Measurements from ENCODE around the gene NPB.
A peak's percentile ranks its signal among the peaks of the same experiment; 100 is the strongest.

NPB gene

DNA sequence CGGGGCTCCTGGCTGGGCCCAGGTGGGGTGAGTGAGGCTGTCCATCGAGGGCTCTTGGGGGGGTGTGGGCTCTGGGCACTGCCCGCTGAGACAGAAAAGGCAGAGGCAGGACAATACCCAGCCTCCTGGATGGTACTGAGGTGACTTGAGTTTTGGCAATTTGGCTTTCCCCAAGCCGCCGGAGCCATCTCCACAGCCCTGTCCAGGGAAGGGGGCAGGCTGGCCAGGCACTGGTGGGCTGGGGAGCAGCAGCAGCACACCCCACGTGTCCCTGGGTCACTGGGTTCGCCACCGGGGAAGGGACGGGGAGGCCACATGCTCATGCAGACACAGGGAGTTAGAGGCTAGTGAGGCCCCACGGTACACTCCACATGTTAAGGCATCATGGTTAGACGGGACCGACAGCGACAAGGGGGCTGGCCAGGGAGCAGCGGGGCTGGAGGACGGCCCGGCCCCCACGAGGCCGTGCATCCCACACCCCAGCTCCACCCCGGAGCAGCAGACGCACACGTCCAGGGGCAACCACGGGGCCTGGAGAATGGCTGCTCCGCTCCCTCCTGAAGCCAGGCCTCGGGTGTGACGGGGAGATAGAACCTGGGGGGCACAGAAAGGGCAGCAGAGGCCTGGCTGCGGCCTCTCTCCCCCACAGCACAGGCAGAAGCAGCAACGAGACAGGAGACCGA is 33.9 kb upstream of the NPB start:
- TF ChIP-seq, protein P1, sequence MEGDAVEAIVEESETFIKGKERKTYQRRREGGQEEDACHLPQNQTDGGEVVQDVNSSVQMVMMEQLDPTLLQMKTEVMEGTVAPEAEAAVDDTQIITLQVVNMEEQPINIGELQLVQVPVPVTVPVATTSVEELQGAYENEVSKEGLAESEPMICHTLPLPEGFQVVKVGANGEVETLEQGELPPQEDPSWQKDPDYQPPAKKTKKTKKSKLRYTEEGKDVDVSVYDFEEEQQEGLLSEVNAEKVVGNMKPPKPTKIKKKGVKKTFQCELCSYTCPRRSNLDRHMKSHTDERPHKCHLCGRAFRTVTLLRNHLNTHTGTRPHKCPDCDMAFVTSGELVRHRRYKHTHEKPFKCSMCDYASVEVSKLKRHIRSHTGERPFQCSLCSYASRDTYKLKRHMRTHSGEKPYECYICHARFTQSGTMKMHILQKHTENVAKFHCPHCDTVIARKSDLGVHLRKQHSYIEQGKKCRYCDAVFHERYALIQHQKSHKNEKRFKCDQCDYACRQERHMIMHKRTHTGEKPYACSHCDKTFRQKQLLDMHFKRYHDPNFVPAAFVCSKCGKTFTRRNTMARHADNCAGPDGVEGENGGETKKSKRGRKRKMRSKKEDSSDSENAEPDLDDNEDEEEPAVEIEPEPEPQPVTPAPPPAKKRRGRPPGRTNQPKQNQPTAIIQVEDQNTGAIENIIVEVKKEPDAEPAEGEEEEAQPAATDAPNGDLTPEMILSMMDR (IDR thresholded peaks at IDR 0.05) = no peak

DNA sequence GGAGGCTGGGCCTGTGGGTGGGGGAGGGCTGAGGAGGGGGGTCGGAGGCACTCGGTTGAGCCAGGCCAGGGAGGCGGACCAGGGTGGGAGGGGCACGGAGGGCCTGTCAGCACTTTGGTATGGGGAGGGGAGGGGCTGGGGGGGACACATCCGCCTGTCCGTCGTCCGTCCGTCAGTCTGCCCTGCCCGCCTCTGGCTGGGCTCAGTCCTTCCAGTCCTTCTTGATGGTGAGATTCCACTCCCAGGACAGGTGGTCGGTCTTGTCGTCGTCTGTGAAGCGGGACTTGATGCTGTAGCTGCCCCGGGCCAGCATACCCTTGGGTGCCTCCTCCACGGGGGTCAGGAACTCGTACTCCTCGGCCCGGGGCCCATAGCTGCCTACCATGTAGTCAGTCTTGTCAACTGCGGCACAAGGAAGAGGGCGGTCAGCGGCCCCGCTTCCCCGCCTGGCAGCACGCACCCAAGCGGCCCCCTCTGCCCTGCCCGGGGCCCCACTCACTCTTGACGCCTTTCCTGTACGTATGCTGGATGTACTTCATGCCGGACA is 33.3 kb upstream of the NPB start:
- TF ChIP-seq, protein P1 (IDR thresholded peaks at IDR 0.05) = no peak

DNA sequence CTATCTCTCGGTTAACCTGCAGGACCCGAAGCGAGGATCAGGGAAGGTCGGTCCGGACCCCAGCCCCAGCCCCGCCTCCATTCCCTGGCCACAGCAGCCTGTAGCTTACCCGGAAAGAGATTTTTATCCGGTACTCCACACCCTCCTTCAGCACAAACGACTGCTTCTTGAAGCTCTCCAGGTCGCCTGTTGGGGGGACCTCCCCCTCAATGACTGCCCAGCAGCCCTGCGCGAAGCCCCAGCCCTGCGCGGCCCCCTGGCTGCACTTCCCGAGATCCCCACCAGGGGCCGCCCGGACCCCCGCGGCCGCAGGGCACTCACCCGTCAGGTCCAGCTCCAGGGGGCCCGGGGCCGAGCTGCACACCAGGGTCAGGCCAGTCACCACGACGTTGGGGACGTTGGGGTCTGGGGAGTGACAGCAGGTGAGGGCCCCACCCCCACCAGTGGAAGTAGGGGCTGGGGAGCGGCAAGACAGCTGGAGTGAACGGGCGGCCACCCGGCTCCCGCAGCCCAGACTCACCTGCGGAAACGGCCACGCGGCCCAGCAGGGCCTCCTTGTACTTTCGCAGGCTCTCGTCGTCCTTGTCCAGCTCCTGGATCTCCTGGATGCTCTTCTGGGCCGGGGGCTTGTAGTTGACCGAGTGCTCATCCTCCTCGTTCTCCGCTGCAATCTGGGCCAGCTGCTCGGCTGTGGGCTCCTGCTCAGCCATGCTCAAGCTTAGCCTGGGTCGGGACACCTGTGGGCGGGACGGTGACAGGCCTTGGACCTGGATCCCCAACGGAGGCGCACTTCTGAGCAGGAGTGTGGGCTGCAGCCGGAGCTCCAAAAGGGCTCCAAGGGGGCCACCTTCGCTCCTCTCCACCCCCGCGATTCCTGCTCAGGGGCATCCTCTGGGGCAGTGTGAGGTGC is 32.6 kb upstream of the NPB start:
- TF ChIP-seq, protein P1 (IDR thresholded peaks at IDR 0.05) = peak; percentile 89

DNA sequence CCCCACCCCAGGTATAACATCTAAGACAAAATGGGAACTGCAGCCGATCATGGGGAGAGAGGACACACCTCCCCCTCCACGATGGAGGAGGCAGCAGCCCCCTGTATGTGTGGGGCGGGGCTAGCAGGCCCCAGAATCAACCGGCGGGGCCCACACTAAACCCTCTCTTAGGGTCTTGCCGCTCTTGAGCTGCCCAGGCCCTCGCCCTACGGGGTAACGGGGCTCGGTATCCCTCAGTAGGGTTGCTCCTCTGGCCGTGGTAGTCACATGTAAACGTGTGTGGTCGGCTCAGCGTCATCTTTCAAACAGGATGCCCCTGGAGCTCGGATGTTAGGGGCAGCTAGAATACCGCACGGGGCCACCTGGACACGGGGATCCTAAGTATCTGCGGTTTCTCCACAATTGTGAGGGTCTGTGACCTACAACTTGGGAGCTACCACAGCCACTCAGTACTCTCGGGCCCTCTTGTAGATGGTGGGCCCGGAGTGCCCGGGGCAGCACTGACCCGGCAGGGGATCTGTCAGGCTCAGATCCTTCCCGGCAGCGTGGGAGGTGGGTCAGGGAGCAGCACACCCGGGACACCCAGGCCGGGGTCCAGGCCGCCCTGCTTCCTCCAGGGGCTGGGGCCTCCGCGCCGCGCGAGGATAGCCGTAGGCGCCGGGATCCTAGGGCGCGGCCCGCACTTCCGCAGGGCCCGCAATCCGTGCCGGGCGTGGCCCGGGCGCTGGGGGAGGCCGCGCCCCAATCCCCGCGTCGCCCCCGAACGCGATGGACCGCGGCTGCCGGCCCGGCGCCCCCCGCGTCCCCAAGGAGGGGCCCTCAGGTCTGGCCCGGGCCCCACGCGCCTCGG is 31.7 kb upstream of the NPB start:
- TF ChIP-seq, protein P1 (IDR thresholded peaks at IDR 0.05) = no peak

DNA sequence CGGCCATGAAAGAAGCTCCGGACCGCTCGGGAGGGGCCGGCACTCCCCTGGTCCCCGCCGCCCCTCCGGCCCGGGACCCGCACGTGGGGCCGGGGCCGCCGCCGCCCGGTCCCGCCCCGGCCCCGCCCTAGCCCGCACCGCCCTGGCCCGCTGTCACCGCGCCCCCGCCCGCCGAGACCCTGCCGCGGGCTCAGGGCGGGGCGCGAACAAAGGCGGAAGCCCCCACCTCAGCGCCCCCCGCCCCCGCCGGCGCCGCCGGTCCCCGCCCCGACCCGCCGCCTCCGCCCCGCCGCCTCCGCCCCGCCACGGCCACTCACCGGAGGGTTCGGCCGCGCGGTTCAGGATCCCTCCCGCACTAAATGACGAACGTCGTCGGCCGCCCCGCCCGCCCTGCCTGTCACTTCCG is 31.1 kb upstream of the NPB start, which contains the start of gene ARHGDIA:
Gene ARHGDIA (minus strand): TSS at position 357 of the 406 bp plus-strand sequence. CDS start 1,407 bp downstream, outside the sequence.
- TF ChIP-seq, protein P1 (IDR thresholded peaks at IDR 0.05) = no peak

DNA sequence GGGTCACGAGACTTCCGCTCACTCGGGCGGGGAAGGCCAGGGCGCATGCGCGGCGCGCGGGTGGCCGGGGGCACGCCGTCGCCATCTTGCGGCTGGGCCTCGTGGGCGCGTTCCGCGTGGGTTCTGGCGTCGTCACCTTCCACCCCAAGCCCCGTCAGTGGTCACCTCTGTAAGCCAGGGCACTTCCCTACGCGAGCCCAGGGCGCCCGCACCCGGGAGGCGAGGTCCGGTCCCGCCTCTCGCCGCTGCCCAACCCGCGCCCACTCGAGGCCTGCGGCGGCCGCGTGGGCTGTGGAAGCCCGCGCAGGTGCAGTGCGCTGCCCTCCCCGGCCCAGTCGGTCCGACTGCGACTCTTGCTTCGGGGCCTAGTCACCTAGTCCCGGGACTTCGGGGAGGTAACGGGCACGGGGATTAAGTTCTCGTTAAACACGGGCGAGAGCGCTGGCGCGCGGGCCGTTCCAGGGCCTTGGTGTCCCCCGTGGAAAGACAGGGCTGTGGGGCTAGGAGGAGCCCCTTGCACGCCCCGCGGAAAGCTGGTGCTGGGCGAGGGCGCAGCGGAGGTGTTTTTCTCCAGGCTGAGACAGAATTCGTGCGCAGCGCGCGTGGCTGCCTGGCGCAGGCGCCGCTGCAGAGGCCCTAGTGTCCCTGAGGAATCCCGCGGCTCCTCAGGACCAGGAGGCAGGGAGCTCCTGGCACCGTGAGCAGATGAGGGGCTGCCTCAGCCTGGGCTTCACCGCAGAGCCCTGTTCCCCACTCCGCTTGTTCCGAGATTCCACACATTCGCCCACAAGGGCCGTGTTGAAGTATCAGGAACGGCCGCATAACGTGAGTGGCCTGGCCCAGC is 30.4 kb upstream of the NPB start:
- TF ChIP-seq, protein P1 (IDR thresholded peaks at IDR 0.05) = peak; percentile 30; the same call in 1 of the 2 replicates

All from LNCAP (cell line).